CD4-positive, alpha-beta T cell treated with Interleukin-4 for 4 hours (primary cell): ENCODE data around the gene ZNF484.
"Not testable (repeated sequence)": the region's sequence is repeated elsewhere in the genome, so short reads cannot be mapped to it uniquely, and the experiment has no call there.

Source experiments
- DNase-seq: peaks from one replicate; pipeline ENCODE4 v3.0.0-alpha.2; 2020

The ZNF484 gene

GRCh38 chr9:92857236-92857635, 20.6 kb downstream of the ZNF484 start:
- DNase-seq: no peak

- no peak for DNase-seq
Measured at GRCh38 chr9:92853716-92854115, 24.1 kb downstream of the ZNF484 start.

- DNase-seq: peak; percentile 4
Measured at GRCh38 chr9:92850898-92851297, 26.9 kb downstream of the ZNF484 start.

GRCh38 chr9:92848740-92849139, 29.1 kb downstream of the ZNF484 start:
- DNase-seq: not testable (repeated sequence)

GRCh38 chr9:92846662-92847145, 31.1 kb downstream of the ZNF484 start:
- DNase-seq: no peak

- DNase-seq: not testable (repeated sequence)
Measured at GRCh38 chr9:92838411-92838810, 39.4 kb downstream of the ZNF484 start.

GRCh38 chr9:92837191-92837590, 40.6 kb downstream of the ZNF484 start:
- DNase-seq: no peak

GRCh38 chr9:92829420-92829819, 48.4 kb downstream of the ZNF484 start:
- DNase-seq: no peak

GRCh38 chr9:92825065-92825464, 52.8 kb downstream of the ZNF484 start:
- not testable (repeated sequence) for DNase-seq

- DNase-seq: no peak
Measured at GRCh38 chr9:92820964-92821363, 56.9 kb downstream of the ZNF484 start.

GRCh38 chr9:92819898-92820297, 57.9 kb downstream of the ZNF484 start:
- DNase-seq: not testable (repeated sequence)

- DNase-seq: not testable (repeated sequence)
Measured at GRCh38 chr9:92809629-92810326, 68.1 kb downstream of the ZNF484 start.

- peak; percentile 21 for DNase-seq
Measured at GRCh38 chr9:92808726-92809451, 68.9 kb downstream of the ZNF484 start.

- DNase-seq: no peak
Measured at GRCh38 chr9:92807757-92808725, 69.8 kb downstream of the ZNF484 start.

- DNase-seq: no peak
Measured at GRCh38 chr9:92807031-92807756, 70.6 kb downstream of the ZNF484 start.

- DNase-seq: no peak
Measured at GRCh38 chr9:92804727-92805126, 73.1 kb downstream of the ZNF484 start.

GRCh38 chr9:92798358-92798757, 79.5 kb downstream of the ZNF484 start:
- no peak for DNase-seq

GRCh38 chr9:92796337-92796804, 81.5 kb downstream of the ZNF484 start:
- not testable (repeated sequence) for DNase-seq

- DNase-seq: no peak
Measured at GRCh38 chr9:92795598-92796336, 82.1 kb downstream of the ZNF484 start.
